ENCODE results near the gene CCDC33.

Gene CCDC33

DNA sequence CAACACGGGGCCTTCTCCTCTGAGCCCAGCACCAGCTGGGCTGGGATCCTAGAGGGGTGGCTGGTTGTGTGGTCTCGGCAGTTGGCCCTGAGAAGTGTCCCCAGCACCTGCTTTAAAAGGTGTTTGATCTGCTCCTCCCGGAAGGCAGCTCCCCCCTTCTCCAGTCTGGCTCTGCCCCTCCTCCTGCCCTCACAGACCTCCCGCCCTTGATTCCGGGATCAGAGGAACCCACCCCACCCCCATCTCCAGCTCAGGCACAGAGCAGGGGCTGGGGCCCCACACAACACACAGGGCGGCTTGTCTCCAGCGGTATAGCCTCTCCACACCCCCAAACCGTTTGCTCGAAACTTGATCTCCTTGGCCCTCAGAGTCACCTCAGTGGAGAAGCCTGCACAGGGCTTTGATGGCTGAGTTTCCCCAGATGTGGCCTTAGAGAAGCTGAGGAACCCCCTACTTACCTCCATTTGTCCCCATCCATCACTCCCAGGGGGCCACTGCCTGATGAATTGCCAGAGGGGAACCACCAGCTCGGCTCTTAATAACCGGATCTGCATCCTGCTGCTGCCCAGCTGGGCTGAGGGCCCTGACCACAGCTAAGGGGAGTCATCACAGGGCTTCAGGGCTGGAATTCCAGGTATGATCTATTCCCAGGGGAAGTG, 27.1 kb upstream of the CCDC33 start:
- no peak for DNase-seq (ENCODE audit: low read depth)

DNA sequence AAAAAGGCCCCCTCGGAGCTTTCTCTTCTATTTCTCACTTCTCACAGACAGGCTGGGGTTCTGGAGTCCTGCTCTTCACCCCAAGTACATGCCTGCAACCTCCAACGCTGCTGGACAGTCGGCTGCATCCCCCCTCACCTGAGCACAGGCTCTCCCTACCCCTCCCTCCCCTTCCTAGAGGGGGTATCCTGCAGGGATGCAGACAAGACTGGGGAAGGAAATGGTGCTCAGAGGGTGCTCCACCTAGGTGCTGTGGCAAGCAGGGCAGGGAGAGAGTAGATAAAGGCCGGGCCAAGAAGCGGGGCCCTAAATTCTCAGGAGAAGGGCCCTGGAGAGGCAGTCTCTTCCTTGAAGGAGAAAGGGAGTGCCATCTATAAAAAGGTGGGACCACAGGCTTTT, 26.6 kb upstream of the CCDC33 start:
- no peak for DNase-seq (ENCODE audit: low read depth)

DNA sequence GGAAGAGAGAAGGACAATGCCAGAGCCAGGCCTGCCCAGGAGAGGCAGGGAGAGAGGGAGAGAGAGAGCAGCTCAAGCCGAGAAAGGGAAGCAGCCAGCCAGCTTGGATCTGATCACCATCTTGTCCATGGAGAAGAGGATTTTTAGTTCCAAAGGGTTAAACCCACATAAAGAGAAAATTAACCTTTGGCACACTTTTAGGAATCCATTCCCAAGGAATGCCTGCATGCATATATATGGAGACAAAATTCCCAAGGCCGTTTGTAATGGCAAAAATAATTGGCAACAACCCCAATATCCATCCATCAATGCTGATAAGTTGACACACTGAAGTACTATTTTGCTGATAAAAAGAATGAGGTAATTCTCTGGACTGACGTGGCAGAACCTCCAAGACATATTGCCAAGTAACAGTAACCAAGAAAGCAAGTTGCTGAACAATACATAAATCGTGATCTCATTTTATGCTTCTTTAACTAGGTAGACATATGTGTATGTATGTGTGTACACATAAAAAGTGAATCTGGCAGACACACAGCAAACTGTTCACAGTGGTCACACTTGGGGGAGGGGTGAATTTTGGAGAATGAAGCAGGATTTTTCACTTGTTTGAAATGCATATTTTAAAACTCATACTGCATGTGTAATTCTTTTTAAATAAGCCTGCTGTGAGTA, 26.0 kb upstream of the CCDC33 start:
- DNase-seq (ENCODE audit: low read depth) = no peak

DNA sequence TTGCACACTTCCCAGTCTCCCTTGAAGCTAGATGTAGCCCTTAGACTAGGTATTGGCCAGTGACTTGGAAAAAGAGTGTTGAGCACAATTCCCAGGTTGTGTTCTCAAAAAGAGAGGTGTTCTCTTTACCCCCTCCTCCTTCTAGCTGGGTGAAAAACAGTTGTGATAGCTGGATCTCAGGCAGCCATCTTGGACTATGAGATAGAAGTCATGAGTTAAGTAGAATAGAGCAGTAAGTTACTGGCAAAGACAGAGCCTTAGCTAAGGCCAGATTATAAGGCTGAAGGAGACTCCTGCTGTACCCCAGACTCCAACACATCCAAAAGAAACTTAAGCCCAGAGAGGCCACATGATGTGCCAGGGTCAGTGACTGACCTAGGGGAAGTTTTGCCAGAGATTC, 25.4 kb upstream of the CCDC33 start:
- DNase-seq (ENCODE audit: low read depth) = no peak

DNA sequence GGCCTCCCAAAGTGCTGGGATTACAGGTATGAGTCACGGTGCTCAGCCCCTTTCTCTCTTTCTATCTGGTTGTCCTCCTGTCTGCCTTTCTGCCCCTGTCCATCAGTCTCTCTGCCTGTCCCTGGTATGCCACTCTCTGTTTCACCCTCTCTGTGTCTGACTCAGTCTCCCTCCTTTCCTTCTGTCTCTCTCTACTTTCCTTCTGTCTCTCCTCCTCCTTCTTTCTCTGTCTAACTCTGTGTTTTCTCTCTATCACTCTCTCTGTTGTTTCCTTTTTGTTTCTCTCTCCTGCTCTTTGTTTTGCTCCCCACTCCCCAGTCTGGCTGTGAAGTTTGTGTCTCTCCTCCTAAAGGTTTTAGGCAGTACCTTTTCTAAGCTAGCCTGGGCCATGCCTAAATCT, 24.5 kb upstream of the CCDC33 start:
- no peak for DNase-seq (ENCODE audit: low read depth)

DNA sequence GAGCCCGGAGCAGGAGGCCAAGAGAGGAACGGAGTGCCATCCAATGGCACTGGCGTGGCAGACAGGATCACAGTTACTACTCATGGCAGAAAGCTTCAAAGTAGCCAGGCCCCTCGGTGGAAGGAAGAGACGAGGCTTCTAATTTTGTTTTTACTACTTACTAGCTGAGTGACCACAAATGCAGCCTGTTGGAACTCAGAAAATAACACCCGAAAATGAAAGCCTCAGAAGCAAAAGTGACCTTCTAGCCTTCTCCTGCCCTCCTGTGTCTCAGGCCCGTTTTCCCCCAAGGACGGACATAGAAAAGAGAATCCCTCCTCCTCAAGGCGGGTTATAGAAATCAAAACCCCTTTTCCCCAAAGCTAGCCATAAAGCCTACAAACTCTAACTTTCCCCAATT, 23.6 kb upstream of the CCDC33 start:
- no peak for DNase-seq (ENCODE audit: low read depth)

DNA sequence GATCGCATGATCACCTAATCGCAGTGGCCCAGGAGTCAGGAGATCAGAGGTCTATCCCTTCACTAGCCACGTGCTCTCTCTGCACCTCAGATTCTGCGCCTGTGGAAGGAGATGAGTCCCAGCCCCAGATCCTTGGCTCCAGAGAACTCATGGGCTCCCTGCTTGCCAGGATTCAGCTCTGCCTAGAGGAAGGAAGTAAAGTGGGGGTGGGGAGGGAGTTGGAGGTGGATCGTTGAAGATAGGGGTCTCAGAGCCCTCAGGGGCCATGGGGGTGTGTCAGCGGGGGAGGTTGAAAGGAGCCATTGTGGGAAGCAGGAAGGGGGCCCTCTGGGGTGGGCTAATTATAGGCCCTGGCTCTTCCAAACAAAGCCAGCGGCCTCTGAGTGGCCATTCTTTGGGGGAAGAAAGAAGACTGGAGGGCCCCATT, 22.3 kb upstream of the CCDC33 start:
- DNase-seq (ENCODE audit: low read depth) = no peak

DNA sequence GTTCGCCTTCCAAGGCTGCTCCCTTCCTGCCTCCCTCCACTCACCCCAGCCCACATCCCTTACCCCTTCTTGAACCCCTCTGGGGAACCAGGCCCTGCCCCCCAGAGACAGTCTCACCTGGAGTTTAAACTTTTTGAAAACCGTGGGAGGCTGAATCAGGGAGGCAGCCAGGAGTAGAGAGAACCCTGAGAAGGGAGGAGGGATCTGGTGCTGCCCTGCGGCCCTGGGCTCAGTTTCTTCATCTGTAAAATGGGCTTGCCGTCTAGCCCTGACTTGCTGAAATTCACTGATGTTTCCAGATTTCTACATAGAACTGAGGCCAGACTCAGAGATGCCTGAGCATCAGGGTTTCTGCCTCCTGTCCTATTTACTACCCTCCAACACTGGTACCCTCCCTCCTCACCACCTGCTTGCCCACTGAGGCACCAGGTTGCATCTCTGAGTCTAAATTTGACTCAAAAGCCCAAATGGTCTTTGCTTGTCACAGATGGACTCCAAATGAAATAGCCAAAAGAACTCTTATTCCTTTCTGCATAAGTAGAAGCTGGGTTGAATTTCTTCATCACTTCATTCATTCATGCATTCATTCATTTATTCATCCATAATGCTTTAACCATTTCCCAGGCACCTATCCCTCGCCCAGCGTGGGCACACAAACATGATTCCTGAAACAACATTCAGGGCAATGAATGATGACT, 21.7 kb upstream of the CCDC33 start:
- DNase-seq (ENCODE audit: low read depth) = no peak

DNA sequence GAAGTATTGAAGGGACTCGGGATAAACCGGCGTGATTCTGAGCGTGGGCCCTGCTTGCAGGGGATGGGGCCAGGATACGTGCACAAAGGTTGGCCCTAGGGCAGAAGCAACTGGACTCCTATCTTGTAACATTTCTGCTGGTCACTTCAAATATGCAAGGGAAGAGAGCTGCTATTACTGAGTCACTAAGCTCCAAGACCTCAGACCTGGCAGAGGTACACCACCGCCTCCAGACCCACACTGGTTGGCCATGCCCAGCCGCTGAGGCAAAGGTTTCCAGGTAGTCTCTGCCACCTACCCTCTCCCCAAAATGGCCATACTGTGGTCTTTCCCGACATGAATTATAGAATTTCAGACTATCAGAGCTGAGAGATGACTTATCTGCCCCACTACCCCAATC, 20.2 kb upstream of the CCDC33 start:
- DNase-seq (ENCODE audit: low read depth) = no peak

DNA sequence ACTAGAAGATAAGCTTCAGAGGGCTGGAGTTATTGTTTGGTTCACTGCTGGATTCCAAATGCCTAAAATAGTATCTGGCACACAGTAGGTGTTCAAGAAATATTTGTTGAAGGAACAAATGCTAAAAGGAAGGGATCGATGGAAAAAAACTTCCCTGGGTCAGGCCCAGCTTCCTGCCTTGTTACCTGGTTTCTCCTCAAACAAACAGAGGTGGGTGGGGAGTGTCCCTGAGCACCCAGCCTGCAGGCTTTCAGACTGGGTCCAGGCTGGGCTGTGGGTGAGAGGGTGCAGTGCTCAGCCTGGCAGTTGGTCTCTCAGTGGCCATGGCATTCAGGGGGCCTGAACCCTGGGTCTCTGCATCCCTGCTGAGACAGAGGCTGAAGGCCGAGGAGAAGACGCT, 19.2 kb upstream of the CCDC33 start:
- DNase-seq (ENCODE audit: low read depth) = no peak

DNA sequence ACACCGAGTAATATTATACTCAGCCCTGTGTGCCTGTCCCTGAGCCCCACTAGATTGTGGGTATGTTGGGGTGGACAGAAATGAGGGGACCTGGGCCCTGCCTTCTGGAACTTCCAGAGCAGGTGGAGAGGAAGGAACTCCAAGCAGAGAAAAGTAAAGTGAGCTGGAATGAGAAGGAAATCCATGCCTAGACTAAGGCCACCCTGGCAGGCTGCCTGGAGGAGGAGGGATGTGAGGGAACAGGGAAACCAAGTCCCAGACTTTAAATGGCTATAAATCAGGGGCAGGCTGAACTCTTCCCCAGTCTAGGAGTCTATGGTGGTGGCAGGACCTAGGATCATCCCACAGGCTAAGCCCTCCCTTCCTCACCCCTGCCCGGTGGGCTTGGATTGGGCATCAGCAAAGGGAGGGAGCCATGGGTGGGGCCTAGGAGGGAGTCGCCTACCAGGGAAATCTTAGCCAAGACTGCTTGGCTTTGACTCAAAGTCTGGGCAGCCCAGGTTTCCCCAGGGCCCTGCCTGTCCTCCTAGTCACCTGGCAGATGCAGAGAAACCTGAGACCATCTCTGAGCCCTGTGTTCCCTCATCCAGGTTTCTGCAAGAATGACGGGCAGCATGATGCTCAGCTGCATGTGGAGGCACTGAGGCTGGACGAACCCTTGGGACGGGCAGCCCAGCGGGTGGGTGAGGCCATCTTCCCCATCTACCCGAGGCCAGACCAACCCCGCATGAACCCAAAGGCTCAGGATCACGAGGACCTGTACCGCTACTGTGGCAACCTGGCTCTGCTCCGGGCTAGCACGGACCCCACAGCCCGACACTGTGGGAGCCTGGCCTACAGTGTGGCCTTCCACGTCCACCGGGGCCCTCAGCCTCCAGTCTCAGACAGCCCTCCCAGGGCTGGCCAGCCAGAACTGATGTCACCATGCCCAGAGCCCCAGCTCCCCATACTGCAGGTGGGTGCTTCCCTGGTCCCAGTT, 17.9 kb upstream of the CCDC33 start:
- DNase-seq (ENCODE audit: low read depth) = no peak

DNA sequence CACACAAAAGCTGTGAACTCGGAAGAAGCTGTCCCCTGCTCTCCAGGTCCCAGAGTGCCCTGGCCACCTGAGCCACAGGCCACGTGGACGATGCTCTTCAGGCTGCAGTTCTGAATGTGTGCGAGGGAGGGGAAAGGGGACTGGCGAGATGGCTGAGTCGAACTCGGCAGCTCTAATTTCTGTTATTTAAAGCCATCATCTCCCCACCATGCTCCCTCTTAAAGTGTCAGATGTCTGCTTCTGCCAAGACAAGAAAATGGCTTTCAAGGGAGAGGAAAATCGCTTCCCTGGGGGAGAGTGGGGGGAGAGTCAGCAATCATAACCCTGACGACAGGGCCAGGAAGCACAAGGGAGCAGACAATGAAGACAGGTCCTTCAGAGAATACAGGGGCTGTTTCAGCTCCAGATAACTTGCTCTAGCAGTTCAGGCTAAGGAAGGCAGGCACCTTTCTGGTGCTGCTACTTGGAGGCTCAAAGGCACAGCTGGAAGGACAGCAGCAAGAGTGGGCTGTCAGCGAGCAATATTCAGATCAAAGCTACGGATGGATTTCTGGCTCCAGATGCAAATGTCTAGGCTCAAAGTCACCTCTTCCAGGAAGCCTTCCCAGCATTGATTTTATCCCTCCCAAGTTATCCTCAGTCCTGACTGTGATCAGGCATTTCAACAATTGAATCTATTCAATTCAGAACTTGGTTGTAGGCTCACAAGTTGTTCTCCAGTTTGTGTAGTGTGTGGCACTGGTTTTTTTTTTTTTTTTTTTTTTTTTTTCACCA, 15.5 kb upstream of the CCDC33 start:
- DNase-seq (ENCODE audit: low read depth) = no peak

DNA sequence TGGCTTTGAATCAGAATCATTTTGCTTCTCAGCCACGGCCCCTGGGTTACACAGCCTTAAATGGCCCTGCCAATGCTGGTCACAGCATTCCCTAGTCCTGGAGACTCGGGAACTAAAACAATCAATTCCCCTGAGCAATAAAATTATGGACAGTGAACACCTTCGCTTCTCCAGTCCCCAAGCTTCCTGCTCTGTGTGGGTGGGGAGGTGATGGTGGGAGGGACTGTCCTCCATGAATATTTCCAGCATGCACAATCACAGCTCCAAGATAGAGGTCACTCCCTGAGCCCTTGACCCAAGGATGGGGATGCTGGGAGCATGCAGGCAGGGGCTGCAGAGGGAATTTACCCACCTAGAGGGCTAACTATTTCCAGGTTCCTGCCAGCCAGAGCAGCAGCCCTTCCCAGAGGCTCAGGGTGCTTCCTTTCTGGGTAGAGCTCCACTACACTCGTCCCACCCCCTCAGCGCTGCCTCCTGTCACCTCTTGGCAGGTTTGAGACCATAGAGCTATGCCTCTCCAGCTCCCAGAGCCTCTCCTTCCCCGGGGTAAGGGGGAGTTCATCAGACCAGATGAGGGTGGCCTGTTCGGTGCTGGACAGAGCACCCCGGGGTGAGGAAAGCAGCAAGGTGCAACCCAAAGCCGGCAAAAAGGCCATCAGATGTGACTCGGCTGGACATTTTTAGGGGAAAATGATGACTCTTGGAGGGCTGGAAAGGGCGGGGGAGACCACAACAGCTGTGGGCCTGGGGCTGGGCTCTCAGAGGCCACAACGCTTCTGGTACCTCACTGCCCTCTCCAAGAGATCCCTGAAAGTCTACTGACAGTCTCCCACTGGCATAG, 14.5 kb upstream of the CCDC33 start:
- no peak for DNase-seq (ENCODE audit: low read depth)

DNA sequence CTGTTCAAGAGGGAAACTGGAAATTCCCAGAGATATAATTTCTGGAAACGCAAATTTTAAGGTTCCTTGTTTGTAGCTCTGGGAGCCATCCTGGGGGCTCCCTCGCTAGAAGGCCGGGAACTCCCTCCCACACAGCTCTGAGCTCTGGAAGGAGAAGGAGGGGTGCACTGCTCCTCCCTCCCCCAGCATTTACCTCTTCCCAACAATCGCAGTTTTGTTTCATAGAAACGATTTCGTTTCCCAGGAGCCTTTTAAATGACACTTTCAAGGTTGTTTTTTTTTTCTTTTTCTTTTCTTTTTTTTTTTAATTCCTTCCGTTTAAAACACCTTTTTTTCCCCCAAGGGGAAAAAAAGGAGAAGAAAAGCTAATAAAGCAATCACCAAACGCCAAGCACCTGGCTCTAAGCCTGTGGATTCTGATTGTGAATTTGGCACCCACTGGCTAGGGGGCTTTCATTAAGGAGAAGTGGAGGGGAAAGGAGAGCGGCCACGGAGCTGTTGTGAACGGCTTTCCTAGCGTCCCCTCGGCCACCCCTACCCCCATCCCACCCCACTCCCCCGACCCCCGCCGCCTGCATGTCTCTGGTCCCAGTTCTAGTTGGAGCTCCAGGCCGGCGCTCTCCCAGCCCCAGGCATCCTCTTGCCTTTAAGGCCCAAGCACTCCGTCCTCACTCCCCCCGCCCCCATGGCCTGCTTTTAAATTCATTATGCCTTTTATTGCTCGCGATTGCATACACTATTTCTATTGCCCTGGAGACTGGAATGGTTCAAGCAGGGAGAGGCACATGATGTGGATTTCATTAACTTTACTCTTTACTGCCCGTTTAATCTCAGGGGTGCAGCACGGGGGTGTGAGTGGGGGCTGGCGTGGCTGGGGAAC, 13.6 kb upstream of the CCDC33 start:
- DNase-seq (ENCODE audit: low read depth) = no peak

DNA sequence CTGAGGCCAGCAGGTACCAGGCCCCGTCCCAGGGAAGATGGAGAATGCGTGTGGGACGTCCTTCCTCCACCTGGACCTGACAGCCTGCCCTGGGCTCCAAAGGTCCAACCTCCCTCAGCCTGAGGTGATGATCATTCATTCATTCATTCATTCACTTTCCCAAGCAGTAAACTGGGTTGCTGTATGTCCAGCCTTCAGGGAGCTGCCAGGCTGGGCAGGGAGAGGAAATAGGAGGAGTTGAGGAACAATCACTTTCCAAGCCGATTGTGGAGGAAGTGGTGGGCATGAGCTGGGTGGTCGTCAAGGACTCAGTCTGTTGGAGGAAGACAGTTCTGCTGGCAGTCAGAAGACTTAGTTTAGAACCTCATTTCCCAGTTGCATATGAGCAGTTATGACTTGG, 10.2 kb upstream of the CCDC33 start:
- no peak for DNase-seq (ENCODE audit: low read depth)

DNA sequence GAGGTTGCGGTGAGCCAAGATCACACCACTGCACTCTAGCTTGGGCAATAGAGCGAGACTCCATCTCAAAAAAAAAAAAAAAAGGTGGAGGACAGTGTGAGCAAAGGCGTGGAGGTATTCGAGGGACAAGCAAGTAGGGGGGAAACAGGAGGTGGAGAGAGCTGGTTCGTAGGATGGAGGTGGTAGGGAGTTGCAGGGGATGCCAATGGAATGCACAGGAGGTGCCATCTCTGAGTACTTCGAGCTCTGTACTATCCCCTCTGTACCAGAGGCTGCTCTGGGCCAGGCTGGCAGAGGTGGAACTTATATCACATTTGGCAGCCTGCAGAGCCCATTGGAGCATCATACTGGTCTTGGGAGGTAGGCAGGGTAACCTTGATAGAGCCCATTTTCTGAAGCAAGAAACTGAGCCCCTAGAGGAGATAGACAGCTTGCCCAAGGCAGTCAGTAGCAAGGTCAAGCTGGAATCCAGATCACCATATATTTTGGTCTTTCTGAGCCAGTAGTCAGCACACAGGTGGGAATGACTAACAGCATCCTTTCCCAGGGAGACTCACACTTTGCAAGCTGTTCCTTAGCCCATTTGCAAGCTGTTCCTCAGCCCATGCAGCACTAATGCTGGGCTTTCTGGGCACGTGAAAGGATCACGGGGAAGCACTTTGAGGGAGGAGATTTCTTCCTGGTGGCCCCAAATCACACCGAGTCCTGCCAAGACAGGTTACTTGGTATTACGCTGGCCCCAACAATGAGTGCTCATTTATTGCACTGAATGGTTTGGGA, 9.2 kb upstream of the CCDC33 start:
- DNase-seq (ENCODE audit: low read depth) = no peak

DNA sequence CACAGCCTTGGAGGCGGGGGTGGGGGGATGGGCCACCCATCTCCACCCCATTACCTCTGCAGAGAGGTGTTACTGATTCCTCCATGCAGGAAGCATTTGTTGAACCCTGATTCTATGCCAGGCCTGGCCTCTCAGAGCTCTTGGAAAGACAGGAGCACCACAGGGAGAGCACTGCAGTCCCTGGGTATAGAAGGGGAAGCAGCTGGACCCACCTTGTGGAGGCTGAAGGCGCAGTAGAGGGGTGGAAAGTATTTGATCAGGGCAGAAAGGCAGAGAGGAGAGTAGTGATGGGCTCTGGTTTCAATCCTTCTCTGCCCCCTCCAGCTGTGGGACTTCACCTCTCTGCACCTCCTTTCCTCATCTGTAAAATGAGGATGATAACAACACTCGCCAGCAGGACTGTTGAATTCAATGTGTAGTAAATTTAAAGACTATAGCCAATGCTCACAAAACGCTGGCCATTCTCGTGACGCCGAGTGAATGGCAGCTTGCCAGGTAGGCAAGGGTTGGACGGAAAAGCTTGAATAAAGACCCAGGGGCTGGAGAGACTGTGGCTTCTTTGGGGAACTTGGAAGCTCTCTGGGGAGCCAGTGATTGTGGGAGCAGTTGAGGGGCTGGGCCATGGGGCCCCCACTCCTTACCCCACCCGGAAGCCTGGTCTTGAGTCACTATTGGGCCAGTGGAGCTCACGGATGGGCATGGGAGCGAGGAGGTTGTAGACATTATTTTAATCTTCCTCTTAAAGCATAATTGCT, 8.0 kb upstream of the CCDC33 start:
- DNase-seq (ENCODE audit: low read depth) = no peak

DNA sequence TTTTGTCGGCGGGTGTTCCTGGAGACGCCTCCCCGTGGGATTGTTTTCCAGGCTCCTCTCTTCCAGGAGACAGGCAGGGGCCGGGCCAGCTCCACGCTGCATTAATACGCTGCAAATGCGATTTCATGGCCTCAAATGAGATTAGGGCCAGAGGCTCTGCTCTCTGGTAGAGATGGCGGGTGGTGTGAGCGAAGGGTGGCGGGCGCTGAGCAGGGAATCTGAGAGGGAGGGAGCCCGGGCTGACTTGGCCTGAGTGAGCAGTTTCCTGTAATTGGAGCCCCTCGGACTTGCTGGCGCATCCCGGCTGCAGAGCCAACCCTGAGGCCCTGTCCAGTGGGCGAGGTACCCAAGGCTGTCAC, 7.4 kb upstream of the CCDC33 start:
- no peak for DNase-seq (ENCODE audit: low read depth)
